ENCODE data around the gene CREB3L2.

GRCh38 chr7:137981668-137982067 lies 20.2 kb downstream of the CREB3L2 start:
- no peak for TF ChIP-seq IRF2 (CRISPR knock-in tag; IDR thresholded peaks at IDR 0.05; ENCODE audit: borderline replicate concordance, low read depth)
- TF ChIP-seq CTCF (IDR thresholded peaks at IDR 0.05): no peak
- no peak for TF ChIP-seq ZMAT4 (CRISPR knock-in tag; IDR thresholded peaks at IDR 0.05)
- TF ChIP-seq ZBTB43 (CRISPR knock-in tag; IDR thresholded peaks at IDR 0.05): no peak
- no peak for TF ChIP-seq PRDM15 (CRISPR knock-in tag; IDR thresholded peaks at IDR 0.05)
- TF ChIP-seq JUN (CRISPR knock-in tag; IDR thresholded peaks at IDR 0.05): no peak
- TF ChIP-seq SP1 (CRISPR knock-in tag; conservative IDR thresholded peaks at IDR 0.05): no peak
